ENCODE measurements around the gene HIKESHI.

GRCh38 chr11:86372041-86372440 is 70.0 kb downstream of the HIKESHI start:
- TF ChIP-seq CTCF (IDR thresholded peaks at IDR 0.05): no peak
- no peak for TF ChIP-seq POLR2A (IDR thresholded peaks at IDR 0.05)
